Astrocyte of the cerebellum (primary cell): ENCODE data around the gene GATD1.
"Not testable (repeated sequence)": the region's sequence is repeated elsewhere in the genome, so short reads cannot be mapped to it uniquely, and the experiment has no call there.

ENCODE experiments used
- DNase-seq: peaks from one replicate; pipeline ENCODE4 v3.0.0-alpha.2; 2011; ENCODE audit warnings: low read depth
- H3K4me3 ChIP-seq: 2 replicates; pipeline ENCODE4 v1.5.1; 2011; ENCODE audit warnings: mild to moderate bottlenecking, low read depth, low read length, moderate library complexity
- in situ Hi-C: cut with HindIII; loops from 2 replicates; pipeline ENCODE4 v1.10.0; 2017; ENCODE audit warnings: low sequenced_read_pairs
- TF ChIP-seq, protein P1 (sequence below): IDR thresholded peaks from 2 replicates; pipeline ENCODE4 v1.5.1; 2012; ENCODE audit warnings: low read length, low read depth, moderate library complexity, mild to moderate bottlenecking; ENCODE audit errors: missing control alignments

Gene GATD1

DNA sequence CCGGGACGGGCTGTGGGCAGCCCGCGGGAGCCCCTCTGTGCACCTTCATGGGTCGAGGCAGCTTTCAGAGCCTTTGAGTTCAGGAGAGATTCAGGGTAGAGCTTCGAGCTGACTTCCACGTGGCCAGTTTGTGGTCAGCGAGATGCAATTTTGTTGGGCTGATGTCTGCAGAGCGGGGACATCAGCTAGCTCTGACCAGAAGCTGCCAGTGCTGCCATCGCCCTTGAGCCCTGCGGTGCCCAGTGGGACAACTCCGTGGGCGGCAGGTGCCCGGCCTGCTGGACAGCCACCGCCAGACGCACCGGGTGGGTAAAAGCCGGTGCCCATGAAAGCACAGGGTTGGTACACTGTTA lies 29.3 kb downstream of the GATD1 start:
- in situ Hi-C loops = no loop called here
- TF ChIP-seq, protein P1, sequence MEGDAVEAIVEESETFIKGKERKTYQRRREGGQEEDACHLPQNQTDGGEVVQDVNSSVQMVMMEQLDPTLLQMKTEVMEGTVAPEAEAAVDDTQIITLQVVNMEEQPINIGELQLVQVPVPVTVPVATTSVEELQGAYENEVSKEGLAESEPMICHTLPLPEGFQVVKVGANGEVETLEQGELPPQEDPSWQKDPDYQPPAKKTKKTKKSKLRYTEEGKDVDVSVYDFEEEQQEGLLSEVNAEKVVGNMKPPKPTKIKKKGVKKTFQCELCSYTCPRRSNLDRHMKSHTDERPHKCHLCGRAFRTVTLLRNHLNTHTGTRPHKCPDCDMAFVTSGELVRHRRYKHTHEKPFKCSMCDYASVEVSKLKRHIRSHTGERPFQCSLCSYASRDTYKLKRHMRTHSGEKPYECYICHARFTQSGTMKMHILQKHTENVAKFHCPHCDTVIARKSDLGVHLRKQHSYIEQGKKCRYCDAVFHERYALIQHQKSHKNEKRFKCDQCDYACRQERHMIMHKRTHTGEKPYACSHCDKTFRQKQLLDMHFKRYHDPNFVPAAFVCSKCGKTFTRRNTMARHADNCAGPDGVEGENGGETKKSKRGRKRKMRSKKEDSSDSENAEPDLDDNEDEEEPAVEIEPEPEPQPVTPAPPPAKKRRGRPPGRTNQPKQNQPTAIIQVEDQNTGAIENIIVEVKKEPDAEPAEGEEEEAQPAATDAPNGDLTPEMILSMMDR = no peak
- peak overlapping the region; percentile 84 for H3K4me3 ChIP-seq
- DNase-seq = no peak

DNA sequence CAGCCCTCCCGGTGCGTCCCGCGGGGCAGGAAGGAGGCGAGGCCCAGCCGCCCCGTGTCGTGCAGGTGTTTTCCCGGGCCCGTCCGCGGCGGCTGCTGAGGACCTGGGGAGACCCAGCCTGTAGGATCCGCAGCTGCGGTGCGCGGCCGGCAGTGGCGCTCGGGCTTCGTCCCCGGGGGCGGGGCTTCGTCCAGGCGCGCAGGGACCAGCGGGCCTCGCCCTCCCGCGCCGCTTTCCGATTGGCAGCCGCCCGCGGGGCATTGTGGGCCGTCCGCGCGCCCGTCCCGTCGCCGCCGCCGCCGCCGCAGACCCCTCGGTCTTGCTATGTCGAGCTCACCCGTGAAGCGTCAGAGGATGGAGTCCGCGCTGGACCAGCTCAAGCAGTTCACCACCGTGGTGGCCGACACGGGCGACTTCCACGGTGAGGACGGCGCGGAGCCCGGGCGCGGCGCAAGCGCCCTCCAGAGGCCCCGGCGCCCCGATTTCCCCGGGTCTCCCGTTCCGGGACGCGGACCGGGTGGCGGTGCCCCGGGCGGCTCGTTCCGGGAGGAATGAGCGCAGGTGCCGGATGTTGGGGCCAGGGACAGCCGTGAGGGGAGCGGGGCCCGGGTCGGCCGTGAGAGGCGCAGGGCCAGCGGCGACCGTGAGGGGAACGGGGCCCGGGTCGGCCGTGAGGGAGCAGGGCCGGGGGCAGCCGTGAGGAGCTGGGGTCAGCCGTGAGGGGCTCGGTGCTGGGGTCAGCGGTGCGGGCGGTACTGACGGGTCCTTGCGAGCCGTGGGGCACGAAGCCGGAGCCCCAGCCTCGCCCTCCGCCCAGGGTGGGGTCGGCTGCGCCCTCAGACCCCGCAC lies 29.9 kb downstream of the GATD1 start, which contains the start of gene TALDO1:
Gene TALDO1, plus strand, starts transcription at position 307 of the 849 bp plus-strand sequence. Its CDS starts 18 bp downstream, at position 325.
- TF ChIP-seq, protein P1 = peak; percentile 16
- in situ Hi-C loops = no loop called here
- peak; percentile 56 for DNase-seq
- peak within 1 kb of the TSS; percentile 84 for H3K4me3 ChIP-seq

DNA sequence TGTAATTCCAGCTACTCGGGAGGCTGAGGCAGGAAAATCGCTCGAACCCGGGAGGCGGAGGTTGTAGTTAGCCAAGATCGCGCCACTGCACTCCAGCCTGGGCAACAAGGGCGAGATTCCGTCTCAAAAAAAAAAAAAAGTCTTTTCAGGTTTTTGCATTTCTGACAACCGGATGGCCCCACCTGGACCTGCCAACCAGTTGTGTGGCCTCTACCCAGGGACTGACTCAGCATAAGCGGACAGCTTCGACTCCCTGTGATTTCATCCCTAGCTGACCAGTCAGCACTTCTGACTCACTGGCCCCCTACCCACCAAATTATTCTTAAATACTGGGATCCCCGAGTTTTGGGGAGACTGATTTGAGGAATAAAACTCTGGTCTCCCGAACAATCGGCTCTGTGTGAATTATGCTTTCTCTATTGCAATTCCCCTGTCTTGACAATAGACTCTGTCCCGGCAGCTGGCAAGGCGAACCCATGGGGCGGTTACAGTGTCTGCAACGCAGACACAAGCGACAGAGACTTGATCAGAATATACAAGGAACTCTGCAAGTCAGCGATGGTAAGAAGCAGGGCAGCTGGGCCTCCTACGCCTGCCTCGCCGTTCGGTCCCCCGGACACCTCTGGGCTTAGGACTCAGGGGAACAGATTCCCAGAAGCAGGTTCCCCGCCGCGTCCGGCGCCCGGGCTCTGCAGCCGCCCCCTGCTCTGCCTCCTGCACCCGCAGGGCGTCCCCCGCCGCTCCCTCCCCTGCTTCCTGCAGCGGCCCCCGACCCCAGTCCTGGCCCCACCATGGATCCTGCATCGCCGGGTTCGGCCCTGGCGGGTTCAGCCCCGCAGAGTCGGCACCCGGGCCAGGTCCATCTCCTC lies 30.8 kb downstream of the GATD1 start:
- TF ChIP-seq, protein P1 = no peak

DNA sequence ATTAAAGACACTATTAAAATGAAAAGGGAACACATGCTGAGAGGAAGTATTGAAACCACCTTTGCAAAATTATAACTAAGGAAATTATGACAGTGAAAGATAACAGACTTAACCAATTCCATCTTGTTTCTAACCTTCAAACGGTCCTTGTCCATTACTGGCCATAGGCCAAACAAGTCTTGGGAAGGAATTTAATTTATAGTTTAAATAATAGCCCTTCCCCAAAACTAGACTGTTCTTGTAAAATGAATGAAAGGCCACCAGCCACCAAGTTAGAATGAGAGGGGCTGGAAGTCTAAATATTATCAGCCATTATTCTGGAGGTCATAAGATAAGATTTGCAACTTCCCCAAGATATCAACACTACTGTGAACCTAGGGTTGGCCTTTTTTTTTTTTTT lies 31.9 kb downstream of the GATD1 start:
- H3K4me3 ChIP-seq = no peak overlapping the region
- TF ChIP-seq, protein P1 = no peak
- in situ Hi-C loops = no loop called here
- DNase-seq = no peak

More for the DNA sequence above, 30.8 kb downstream of the GATD1 start:
- in situ Hi-C loops = no loop called here
- H3K4me3 ChIP-seq = peak overlapping the region; percentile 84
- DNase-seq = no peak

DNA sequence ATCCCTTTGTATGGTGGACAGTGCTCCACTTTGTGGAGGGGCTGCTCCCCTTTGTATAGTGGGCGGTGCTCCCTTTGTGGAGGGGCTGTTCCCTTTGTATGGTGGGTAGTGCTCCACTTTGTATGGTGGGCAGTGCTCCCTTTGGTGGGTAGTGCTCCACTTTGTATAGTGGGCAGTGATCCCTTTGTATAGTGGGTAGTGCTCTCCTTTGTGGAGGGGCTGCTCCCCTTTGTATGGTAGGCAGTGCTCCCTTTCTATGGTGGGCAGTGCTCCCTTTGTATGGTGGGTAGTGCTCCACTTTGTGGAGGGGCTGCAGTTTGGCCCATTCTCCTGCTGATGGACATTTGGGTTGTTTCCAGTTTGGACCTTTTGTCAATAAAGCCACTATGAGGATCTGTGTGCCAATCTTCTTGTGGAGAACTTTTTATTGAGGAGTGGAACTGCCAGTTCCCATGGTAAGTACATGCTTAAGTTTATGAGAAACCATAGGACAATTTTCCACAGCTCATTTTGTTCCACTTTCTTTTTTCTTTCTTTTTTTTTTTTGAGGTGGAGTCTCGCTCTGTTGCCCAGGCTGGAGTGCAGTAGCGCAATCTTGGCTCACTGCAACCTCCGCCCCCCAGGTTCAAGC lies 34.6 kb downstream of the GATD1 start:
- in situ Hi-C loops = no loop called here
- TF ChIP-seq, protein P1 = no peak
- H3K4me3 ChIP-seq = no peak overlapping the region
- DNase-seq = no peak

DNA sequence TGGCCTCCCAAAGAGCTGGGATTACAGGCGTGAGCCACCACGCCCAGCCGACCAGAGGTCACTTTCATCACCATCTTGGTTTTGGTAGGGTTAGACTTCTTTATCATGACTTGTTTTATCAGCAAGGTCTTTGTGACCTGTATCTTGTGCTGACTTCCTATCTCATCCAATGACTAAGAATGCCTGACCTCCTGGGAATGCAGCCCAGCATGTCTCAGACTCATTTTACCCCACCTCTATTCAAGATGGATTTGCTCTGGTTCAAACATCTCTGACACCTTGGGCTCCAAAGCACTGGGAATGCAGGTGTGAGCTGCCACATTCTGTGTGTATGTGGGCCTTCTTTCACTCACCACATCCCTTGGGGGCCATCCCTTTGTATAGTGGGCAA lies 35.1 kb downstream of the GATD1 start:
- TF ChIP-seq, protein P1 = no peak
- H3K4me3 ChIP-seq = no peak overlapping the region
- in situ Hi-C loops = no loop called here
- DNase-seq = no peak

DNA sequence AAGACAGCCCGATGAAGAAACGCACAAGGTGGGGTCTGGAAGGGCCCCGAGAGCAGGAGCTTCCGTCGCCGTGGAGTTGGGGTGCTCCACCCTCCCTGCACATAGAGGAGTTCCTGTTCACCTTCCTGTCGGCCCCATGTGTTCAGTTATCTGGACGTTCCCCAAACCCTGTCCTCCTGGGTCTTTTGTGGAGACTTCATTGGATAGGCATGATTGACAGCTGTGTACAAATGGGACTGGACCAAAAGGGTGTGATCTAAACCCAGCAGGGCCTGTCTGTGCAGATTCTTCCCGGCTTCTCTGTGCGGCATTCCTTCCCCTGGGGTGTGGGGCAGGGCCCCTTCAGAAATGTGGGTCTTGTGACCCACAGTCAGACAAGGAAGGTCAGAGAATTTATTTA lies 39.4 kb downstream of the GATD1 start:
- DNase-seq, in situ Hi-C loops, H3K4me3 ChIP-seq: not testable (repeated sequence)
